ENCODE results near the gene ZFHX3. TPM values are rescaled to one million over a fixed set of nuclear protein-coding genes. Genes with fewer than 3 reads are reported as not detected.

ZFHX3 gene
- total and polyA plus RNA-seq, 2 experiments from 2014 or later = 6.7 to 12.2 TPM

DNA sequence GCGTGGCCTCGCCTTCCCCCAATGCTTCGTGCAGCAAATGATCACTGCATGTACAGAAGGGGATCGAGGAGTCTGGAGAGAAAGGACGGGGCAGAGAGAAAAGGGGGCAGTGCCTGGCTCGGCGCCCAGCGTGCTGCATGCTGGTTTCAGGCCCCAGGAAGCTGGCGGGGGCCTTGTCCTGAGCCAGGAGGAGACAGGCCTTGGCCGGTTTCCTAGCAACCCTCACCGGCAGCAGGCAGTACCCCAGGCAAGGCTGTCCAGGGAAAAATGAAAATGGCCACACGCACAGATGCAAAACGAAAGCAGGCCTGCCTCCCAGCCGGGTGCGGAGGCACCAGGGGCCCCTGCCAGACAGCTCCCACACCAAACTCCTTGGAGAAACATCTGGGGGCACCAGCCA lies 126.3 kb downstream of the ZFHX3 start:
- TF ChIP-seq, protein P1, sequence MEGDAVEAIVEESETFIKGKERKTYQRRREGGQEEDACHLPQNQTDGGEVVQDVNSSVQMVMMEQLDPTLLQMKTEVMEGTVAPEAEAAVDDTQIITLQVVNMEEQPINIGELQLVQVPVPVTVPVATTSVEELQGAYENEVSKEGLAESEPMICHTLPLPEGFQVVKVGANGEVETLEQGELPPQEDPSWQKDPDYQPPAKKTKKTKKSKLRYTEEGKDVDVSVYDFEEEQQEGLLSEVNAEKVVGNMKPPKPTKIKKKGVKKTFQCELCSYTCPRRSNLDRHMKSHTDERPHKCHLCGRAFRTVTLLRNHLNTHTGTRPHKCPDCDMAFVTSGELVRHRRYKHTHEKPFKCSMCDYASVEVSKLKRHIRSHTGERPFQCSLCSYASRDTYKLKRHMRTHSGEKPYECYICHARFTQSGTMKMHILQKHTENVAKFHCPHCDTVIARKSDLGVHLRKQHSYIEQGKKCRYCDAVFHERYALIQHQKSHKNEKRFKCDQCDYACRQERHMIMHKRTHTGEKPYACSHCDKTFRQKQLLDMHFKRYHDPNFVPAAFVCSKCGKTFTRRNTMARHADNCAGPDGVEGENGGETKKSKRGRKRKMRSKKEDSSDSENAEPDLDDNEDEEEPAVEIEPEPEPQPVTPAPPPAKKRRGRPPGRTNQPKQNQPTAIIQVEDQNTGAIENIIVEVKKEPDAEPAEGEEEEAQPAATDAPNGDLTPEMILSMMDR (IDR thresholded peaks at IDR 0.05; ENCODE audit: low read depth, low read length) = no peak
- no peak overlapping the region for H3K4me3 ChIP-seq
- H3K27me3 ChIP-seq = no peaks in the 10 kb centered on the region
- H3K27ac ChIP-seq = no peak overlapping the region
- H3K9me3 ChIP-seq (ENCODE audit: low read depth) = no peaks in the 10 kb centered on the region
- peak in 1 of 2 donors; percentile 75 for DNase-seq (ENCODE audit: low read depth in 1 of 2, low spot score in 1 of 2)
- H3K36me3 ChIP-seq = no peaks in the 10 kb centered on the region
- peaks cover 17% of the 10 kb centered on the region for H3K4me1 ChIP-seq (ENCODE audit: low read depth)

- Histone ChIP-seq H3K4me1 (ENCODE audit: low read depth) (peaks cover 14% of the 10 kb centered on the region), H3K27ac (no peak overlapping the region), H3K9me3 (ENCODE audit: low read depth) (no peaks in the 10 kb centered on the region), H3K36me3 (no peaks in the 10 kb centered on the region), H3K27me3 (no peaks in the 10 kb centered on the region), H3K4me3 (no peak overlapping the region)
- no peak for DNase-seq (ENCODE audit: low read depth in 1 of 2, low spot score in 1 of 2)
- TF ChIP-seq, protein P1 (IDR thresholded peaks at IDR 0.05; ENCODE audit: low read depth, low read length) = no peak
These were observed 126.8 kb downstream of the ZFHX3 start for GRCh38 chr16:72921106-72921505.

- Histone ChIP-seq H3K4me1 (ENCODE audit: low read depth) (peaks cover 1% of the 10 kb centered on the region), H3K27ac (no peak overlapping the region), H3K4me3 (no peak overlapping the region), H3K36me3 (no peaks in the 10 kb centered on the region), H3K27me3 (no peaks in the 10 kb centered on the region), H3K9me3 (ENCODE audit: low read depth) (no peaks in the 10 kb centered on the region)
- TF ChIP-seq, protein P1 (IDR thresholded peaks at IDR 0.05; ENCODE audit: low read depth, low read length) = no peak
- DNase-seq (ENCODE audit: low read depth in 1 of 2, low spot score in 1 of 2) = no peak
These were observed 130.9 kb downstream of the ZFHX3 start for GRCh38 chr16:72917051-72917450.

- no peak for DNase-seq (ENCODE audit: low read depth in 1 of 2, low spot score in 1 of 2)
- TF ChIP-seq, protein P1 (IDR thresholded peaks at IDR 0.05; ENCODE audit: low read depth, low read length) = no peak
- H3K27ac ChIP-seq = no peak overlapping the region
- H3K36me3 ChIP-seq = no peaks in the 10 kb centered on the region
- H3K9me3 ChIP-seq (ENCODE audit: low read depth) = no peaks in the 10 kb centered on the region
- no peak overlapping the region for H3K4me3 ChIP-seq
- no peaks in the 10 kb centered on the region for H3K4me1 ChIP-seq (ENCODE audit: low read depth)
- no peaks in the 10 kb centered on the region for H3K27me3 ChIP-seq
These were observed 132.6 kb downstream of the ZFHX3 start for GRCh38 chr16:72915331-72915730.

GRCh38 chr16:72913551-72913950 lies 134.4 kb downstream of the ZFHX3 start:
- no peaks in the 10 kb centered on the region for H3K27me3 ChIP-seq
- no peak overlapping the region for H3K27ac ChIP-seq
- H3K4me1 ChIP-seq (ENCODE audit: low read depth) = no peaks in the 10 kb centered on the region
- H3K4me3 ChIP-seq = no peak overlapping the region
- no peaks in the 10 kb centered on the region for H3K36me3 ChIP-seq
- no peak for DNase-seq (ENCODE audit: low read depth in 1 of 2, low spot score in 1 of 2)
- TF ChIP-seq, protein P1 (IDR thresholded peaks at IDR 0.05; ENCODE audit: low read depth, low read length) = no peak
- H3K9me3 ChIP-seq (ENCODE audit: low read depth) = no peaks in the 10 kb centered on the region

DNA sequence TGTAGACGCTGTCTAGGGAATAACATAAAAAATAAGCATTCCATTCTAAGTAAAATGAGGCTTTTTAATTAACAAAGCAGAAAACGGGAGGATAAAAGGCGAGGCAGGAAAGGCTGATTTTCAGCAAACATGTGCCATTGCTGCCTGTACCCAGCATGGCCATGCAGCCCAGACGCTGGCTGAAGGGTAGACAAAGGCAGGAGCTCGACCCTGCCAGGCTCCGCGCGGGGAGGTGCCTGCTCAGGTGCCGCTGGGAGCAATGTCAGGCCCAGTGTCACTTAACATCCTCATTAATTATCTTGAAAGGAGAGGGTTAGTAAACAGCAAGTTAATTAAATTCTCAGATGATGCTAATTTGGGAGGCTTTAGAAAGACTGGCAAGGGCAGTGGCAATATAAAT lies 136.0 kb downstream of the ZFHX3 start:
- Histone ChIP-seq H3K4me1 (ENCODE audit: low read depth) (no peaks in the 10 kb centered on the region), H3K9me3 (ENCODE audit: low read depth) (no peaks in the 10 kb centered on the region), H3K27me3 (no peaks in the 10 kb centered on the region), H3K36me3 (no peaks in the 10 kb centered on the region), H3K27ac (no peak overlapping the region), H3K4me3 (no peak overlapping the region)
- TF ChIP-seq, protein P1 (IDR thresholded peaks at IDR 0.05; ENCODE audit: low read depth, low read length) = no peak
- no peak for DNase-seq (ENCODE audit: low read depth in 1 of 2, low spot score in 1 of 2)

Measured in cardiac muscle cell (in vitro differentiated cells and primary cell).